ENCODE data around the gene CEP112.
A peak's percentile ranks its signal among the peaks of the same experiment; 100 is the strongest.

GRCh38 chr17:66200685-66201092 is 8.8 kb upstream of the CEP112 start:
- TF ChIP-seq CTCF (conservative IDR thresholded peaks at IDR 0.05 in 1 of 2, IDR thresholded peaks at IDR 0.05 in 1 of 2; ENCODE audit: low read depth in 1 of 2, low read length in 2 of 2) (peak; percentile 75 to 76), EZH2 (IDR thresholded peaks at IDR 0.05; ENCODE audit: low read length, missing control alignments) (no peak)

Data from fibroblast of lung (primary cell).